Measurements from ENCODE around the gene AKAP6. TPM values are rescaled to one million over a fixed set of nuclear protein-coding genes. Genes with fewer than 3 reads are reported as not detected.

AKAP6 gene, protein sequence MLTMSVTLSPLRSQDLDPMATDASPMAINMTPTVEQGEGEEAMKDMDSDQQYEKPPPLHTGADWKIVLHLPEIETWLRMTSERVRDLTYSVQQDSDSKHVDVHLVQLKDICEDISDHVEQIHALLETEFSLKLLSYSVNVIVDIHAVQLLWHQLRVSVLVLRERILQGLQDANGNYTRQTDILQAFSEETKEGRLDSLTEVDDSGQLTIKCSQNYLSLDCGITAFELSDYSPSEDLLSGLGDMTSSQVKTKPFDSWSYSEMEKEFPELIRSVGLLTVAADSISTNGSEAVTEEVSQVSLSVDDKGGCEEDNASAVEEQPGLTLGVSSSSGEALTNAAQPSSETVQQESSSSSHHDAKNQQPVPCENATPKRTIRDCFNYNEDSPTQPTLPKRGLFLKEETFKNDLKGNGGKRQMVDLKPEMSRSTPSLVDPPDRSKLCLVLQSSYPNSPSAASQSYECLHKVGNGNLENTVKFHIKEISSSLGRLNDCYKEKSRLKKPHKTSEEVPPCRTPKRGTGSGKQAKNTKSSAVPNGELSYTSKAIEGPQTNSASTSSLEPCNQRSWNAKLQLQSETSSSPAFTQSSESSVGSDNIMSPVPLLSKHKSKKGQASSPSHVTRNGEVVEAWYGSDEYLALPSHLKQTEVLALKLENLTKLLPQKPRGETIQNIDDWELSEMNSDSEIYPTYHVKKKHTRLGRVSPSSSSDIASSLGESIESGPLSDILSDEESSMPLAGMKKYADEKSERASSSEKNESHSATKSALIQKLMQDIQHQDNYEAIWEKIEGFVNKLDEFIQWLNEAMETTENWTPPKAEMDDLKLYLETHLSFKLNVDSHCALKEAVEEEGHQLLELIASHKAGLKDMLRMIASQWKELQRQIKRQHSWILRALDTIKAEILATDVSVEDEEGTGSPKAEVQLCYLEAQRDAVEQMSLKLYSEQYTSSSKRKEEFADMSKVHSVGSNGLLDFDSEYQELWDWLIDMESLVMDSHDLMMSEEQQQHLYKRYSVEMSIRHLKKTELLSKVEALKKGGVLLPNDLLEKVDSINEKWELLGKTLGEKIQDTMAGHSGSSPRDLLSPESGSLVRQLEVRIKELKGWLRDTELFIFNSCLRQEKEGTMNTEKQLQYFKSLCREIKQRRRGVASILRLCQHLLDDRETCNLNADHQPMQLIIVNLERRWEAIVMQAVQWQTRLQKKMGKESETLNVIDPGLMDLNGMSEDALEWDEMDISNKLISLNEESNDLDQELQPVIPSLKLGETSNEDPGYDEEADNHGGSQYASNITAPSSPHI (N-terminal part only)
- 2.2 and 2.8 TPM in 2 replicates for total RNA-seq (2022)
- Bru-seq, nascent RNA, result percentile 31 among the genes with signal in this experiment
- percentile 20 among the genes with signal in this experiment for BruChase-seq, experiment 1, labeled RNA remaining after a 6-hour chase
- percentile 18 among the genes with signal in this experiment for BruChase-seq, experiment 2, labeled RNA remaining after a 2-hour chase
- long read RNA-seq, result 0 reads

DNA sequence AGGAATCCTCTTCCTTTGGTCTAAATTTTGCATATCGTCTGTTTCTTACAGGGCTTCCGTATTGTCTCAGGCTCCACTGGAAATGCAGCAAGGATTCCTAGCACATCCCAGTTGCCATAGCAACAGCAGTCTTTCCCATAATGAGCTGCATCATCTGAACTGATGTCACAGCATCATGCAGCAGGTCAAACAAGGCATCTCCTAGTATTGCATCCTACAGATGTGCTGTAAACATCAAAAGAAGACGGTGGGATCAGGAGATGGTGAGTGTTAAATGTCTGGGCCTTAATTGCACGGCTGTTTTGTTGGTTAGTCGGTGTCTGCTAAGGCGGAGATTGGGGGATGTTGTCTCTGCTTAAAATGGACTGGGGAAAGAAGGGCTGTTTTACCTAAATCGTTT, at the start of gene AKAP6:
Gene AKAP6 (plus strand): TSS at position 153 of the 400 bp plus-strand sequence. CDS start 104,196 bp downstream, outside the sequence.
- Mint-ChIP-seq H3K9me3 (ENCODE audit: low read depth, unreplicated experiment) (no peaks in the 10 kb centered on the region), H3K4me3 (ENCODE audit: low read depth, unreplicated experiment) (no peak within 1 kb of the TSS), H3K36me3 (ENCODE audit: insufficient read depth, unreplicated experiment) (no peaks in the 10 kb centered on the region), H3K27ac (ENCODE audit: unreplicated experiment) (no peak within 1 kb of the TSS), H3K27me3 (ENCODE audit: unreplicated experiment) (no peaks in the 10 kb centered on the region), H3K4me1 (ENCODE audit: low read depth, unreplicated experiment) (no peaks in the 10 kb centered on the region)
- TF ChIP-seq, protein P1, sequence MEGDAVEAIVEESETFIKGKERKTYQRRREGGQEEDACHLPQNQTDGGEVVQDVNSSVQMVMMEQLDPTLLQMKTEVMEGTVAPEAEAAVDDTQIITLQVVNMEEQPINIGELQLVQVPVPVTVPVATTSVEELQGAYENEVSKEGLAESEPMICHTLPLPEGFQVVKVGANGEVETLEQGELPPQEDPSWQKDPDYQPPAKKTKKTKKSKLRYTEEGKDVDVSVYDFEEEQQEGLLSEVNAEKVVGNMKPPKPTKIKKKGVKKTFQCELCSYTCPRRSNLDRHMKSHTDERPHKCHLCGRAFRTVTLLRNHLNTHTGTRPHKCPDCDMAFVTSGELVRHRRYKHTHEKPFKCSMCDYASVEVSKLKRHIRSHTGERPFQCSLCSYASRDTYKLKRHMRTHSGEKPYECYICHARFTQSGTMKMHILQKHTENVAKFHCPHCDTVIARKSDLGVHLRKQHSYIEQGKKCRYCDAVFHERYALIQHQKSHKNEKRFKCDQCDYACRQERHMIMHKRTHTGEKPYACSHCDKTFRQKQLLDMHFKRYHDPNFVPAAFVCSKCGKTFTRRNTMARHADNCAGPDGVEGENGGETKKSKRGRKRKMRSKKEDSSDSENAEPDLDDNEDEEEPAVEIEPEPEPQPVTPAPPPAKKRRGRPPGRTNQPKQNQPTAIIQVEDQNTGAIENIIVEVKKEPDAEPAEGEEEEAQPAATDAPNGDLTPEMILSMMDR (IDR thresholded peaks at IDR 0.05; ENCODE audit: unreplicated experiment), result no peak
- CTCF ChIA-PET, result no interaction called here
- no TSS peak for BruUV-seq (replicated peaks)
- no peak for DNase-seq
- intact Hi-C loops (cut with micrococcal nuclease; ENCODE audit: unreplicated experiment), result no loop called here

DNA sequence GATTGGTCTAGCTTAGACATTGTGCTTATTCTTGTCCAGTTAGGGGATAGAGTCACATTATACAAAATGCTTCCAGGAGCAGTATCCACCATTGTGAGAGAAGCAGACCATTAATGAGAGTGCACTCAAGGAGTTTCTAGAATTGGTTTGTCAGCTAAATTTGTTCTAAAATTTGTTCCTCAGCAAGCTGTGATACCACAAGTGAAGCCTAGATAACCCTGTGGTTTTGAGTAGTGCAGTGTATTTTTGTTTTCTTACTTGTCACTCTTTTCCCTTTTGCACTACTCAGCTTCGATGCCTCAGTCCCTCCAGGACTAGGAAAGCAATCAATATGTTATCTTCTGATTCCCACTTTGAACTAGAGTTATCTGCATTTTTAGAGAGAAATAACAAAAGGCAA, 42.5 kb upstream of the AKAP6 start:
- intact Hi-C loops (cut with micrococcal nuclease; ENCODE audit: unreplicated experiment), result no loop called here
- DNase-seq, result no peak

DNA sequence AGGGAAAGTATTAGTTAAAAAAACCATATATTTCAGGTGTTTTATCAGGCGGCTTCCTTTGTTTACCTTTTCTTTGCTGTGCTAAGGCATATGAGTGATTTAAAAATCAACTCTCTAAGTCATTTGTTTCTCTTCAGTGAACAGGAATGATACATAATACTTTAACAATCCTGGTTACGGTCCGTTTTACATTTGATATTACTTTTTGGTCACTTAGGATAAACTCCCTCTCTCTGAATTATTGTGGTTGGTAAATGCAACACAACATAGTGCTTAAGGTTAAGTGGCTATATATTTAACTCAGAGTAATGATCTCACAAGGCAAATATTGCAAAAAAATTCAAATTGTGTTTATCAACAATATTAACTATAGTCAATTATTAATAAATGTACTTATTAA, 32.7 kb upstream of the AKAP6 start:
- Mint-ChIP-seq H3K4me3 (ENCODE audit: low read depth, unreplicated experiment) (no peak overlapping the region), H3K27me3 (ENCODE audit: unreplicated experiment) (no peaks in the 10 kb centered on the region), H3K27ac (ENCODE audit: unreplicated experiment) (no peak overlapping the region), H3K36me3 (ENCODE audit: insufficient read depth, unreplicated experiment) (no peaks in the 10 kb centered on the region), H3K9me3 (ENCODE audit: low read depth, unreplicated experiment) (peaks cover 2% of the 10 kb centered on the region), H3K4me1 (ENCODE audit: low read depth, unreplicated experiment) (no peaks in the 10 kb centered on the region)
- TF ChIP-seq, protein P1 (IDR thresholded peaks at IDR 0.05; ENCODE audit: unreplicated experiment), result no peak
- intact Hi-C loops (cut with micrococcal nuclease; ENCODE audit: unreplicated experiment), result no loop called here
- CTCF ChIA-PET, result no interaction called here
- DNase-seq, result no peak
- BruUV-seq (replicated peaks), result no TSS peak

More for the DNA sequence above, 42.5 kb upstream of the AKAP6 start:
- no peaks in the 10 kb centered on the region for H3K4me1 Mint-ChIP-seq (ENCODE audit: low read depth, unreplicated experiment)
- no TSS peak for BruUV-seq (replicated peaks)
- no peak overlapping the region for H3K4me3 Mint-ChIP-seq (ENCODE audit: low read depth, unreplicated experiment)
- H3K27me3 Mint-ChIP-seq (ENCODE audit: unreplicated experiment), result no peaks in the 10 kb centered on the region
- CTCF ChIA-PET, result no interaction called here
- TF ChIP-seq, protein P1 (IDR thresholded peaks at IDR 0.05; ENCODE audit: unreplicated experiment), result no peak
- no peaks in the 10 kb centered on the region for H3K36me3 Mint-ChIP-seq (ENCODE audit: insufficient read depth, unreplicated experiment)
- peaks cover 2% of the 10 kb centered on the region for H3K9me3 Mint-ChIP-seq (ENCODE audit: low read depth, unreplicated experiment)
- no peak overlapping the region for H3K27ac Mint-ChIP-seq (ENCODE audit: unreplicated experiment)

DNA sequence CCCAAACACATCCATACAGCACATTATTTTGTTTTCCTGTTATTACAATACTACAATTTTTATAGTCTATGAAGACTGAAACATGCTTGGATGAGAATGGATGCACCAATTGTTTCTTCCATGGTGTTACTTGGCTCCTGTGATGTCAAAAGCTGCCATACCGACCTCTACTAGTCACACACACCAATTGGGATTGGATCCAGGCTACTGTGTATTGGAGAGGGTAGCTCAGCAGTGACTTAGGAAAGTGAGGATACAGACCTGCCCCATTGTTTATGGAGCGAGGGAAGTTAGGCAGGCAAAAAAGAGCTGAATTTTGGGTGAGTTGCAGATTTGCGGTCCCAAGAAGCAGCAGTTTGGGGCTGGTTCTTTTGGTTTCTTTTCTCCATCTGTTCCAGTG, 30.8 kb upstream of the AKAP6 start:
- TF ChIP-seq, protein P1 (IDR thresholded peaks at IDR 0.05; ENCODE audit: unreplicated experiment), result no peak
- no peaks in the 10 kb centered on the region for H3K27me3 Mint-ChIP-seq (ENCODE audit: unreplicated experiment)
- H3K36me3 Mint-ChIP-seq (ENCODE audit: insufficient read depth, unreplicated experiment), result no peaks in the 10 kb centered on the region
- H3K27ac Mint-ChIP-seq (ENCODE audit: unreplicated experiment), result no peak overlapping the region
- BruUV-seq (replicated peaks), result no TSS peak
- no peak overlapping the region for H3K4me3 Mint-ChIP-seq (ENCODE audit: low read depth, unreplicated experiment)
- DNase-seq, result no peak
- no peaks in the 10 kb centered on the region for H3K9me3 Mint-ChIP-seq (ENCODE audit: low read depth, unreplicated experiment)
- intact Hi-C loops (cut with micrococcal nuclease; ENCODE audit: unreplicated experiment), result no loop called here
- CTCF ChIA-PET, result no interaction called here
- no peaks in the 10 kb centered on the region for H3K4me1 Mint-ChIP-seq (ENCODE audit: low read depth, unreplicated experiment)
